K562 (cell line): ENCODE results near the gene TAF3. TPM values are rescaled to one million over a fixed set of nuclear protein-coding genes. Genes with fewer than 3 reads are reported as not detected.
A peak's percentile ranks its signal among the peaks of the same experiment; 100 is the strongest.

Experiments used
- ATAC-seq: fragments of 200-7000 bp; cut with Tn5 transposase; 3 replicates; pipeline ENCODE4 v1.9.1; 2020; ENCODE audit warnings: moderate library complexity
- BruUV-seq: library from RNA; stranded (reverse); fragments of 400-500 nt; replicated peaks from 2 replicates; lab custom pipeline; 2021; lab: Mats Ljungman, UMichigan
- CTCF ChIA-PET: fragments of 300-600 bp; formaldehyde crosslinking; extraction: SDS; loops from one replicate; lab custom pipeline; 2021; ENCODE audit warnings: low intra/inter-chr PET ratio; lab: Yijun Ruan, JAX
- POLR2A ChIA-PET: fragments of 300-600, 350-650 bp; sonication (Branson Sonifier 250); formaldehyde crosslinking; extraction: SDS; loops from one replicate; lab custom pipeline; 2021; ENCODE audit warnings: antibody characterized with exemption, inconsistent platforms; lab: Yijun Ruan, JAX
- DNase-seq, 4 experiments: peaks; one replicate each; pipeline versions ENCODE4 v3.0.0 to v3.0.0-alpha.2; 2011 to 2018; ENCODE audit warnings: low spot score in 3 of 4, mixed read lengths in 3 of 4; ENCODE audit errors: extremely low read depth in 1 of 4
- FAIRE-seq: peaks from 2 replicates; lab custom pipeline; 2011; peaks lifted over from hg19 to GRCh38; lab: Jason Lieb, UNC
- H2AFZ ChIP-seq: 2 replicates; pipeline ENCODE4 v1.6.0; 2011; ENCODE audit warnings: low read depth, low read length, control low read depth, inconsistent platforms
- H3K27ac ChIP-seq: fragments of 200-600 bp; 3 replicates; pipeline ENCODE4 v1.8.0; 2011; ENCODE audit warnings: low read depth, mild to moderate bottlenecking, control low read depth, inconsistent platforms, low read length, moderate library complexity, mixed read lengths; ENCODE audit errors: extremely low read depth
- H3K27me3 ChIP-seq, 2 experiments: fragments of 300-600 bp in 1 of 2; 2 replicates in 1 of 2; 3 replicates in 1 of 2; pipeline versions ENCODE4 v1.6.0 to v1.8.0; 2011; ENCODE audit warnings: inconsistent platforms in 2 of 2, low read length in 2 of 2, mild to moderate bottlenecking in 1 of 2, mixed read lengths in 1 of 2, moderate library complexity in 1 of 2; ENCODE audit not compliant: control insufficient read depth in 2 of 2, insufficient read depth in 2 of 2
- H3K36me3 ChIP-seq: fragments of 300-600 bp; 3 replicates; pipeline ENCODE4 v1.8.0; 2011; ENCODE audit warnings: mild to moderate bottlenecking, low read length, inconsistent platforms; ENCODE audit not compliant: control insufficient read depth, insufficient read depth
- H3K4me1 ChIP-seq, 2 experiments: fragments of 200-600 bp in 1 of 2; replicated peaks in 1 of 2; 2 replicates in 1 of 2; 3 replicates in 1 of 2; pipeline versions ENCODE4 v1.5.1 to v1.8.0; 2011; ENCODE audit warnings: inconsistent platforms in 2 of 2, low read length in 2 of 2, mild to moderate bottlenecking in 1 of 2, mixed read lengths in 1 of 2, moderate library complexity in 1 of 2; ENCODE audit not compliant: control insufficient read depth in 2 of 2, insufficient read depth in 2 of 2
- H3K4me2 ChIP-seq: 2 replicates; pipeline ENCODE4 v1.6.1; 2011; ENCODE audit warnings: low read length, control low read depth, inconsistent platforms, mixed read lengths; ENCODE audit not compliant: insufficient read depth
- H3K4me3 ChIP-seq: fragments of 200-600 bp; sonication (generic), shearing (Covaris generic); 2 replicates; pipeline ENCODE4 v1.5.1; 2016; ENCODE audit warnings: control low read depth, inconsistent platforms
- H3K79me2 ChIP-seq: fragments of 200-600 bp; 3 replicates; pipeline ENCODE4 v1.8.0; 2011; ENCODE audit warnings: low read length, inconsistent platforms; ENCODE audit not compliant: control insufficient read depth, insufficient read depth
- H3K9ac ChIP-seq, 2 experiments: 2 replicates each; pipeline versions ENCODE4 v1.6.0 to v1.6.1; 2011; ENCODE audit warnings: low read depth in 2 of 2, low read length in 2 of 2, control low read depth in 1 of 2, inconsistent platforms in 1 of 2, mild to moderate bottlenecking in 1 of 2, mixed read lengths in 1 of 2; ENCODE audit not compliant: insufficient read depth in 1 of 2
- H3K9me1 ChIP-seq: one replicate; pipeline ENCODE4 v1.6.0; 2011; ENCODE audit warnings: inconsistent platforms, mild to moderate bottlenecking, low read length, moderate library complexity; ENCODE audit not compliant: control insufficient read depth, insufficient read depth
- H3K9me3 ChIP-seq: replicated peaks from 2 replicates; pipeline ENCODE4 v1.5.1; 2011; ENCODE audit warnings: low read depth, low read length, inconsistent platforms; ENCODE audit not compliant: control insufficient read depth, insufficient read depth
- H4K20me1 ChIP-seq: replicated peaks from 2 replicates; pipeline ENCODE4 v1.6.1; 2011; ENCODE audit warnings: low read length, inconsistent platforms, mixed read lengths; ENCODE audit not compliant: control insufficient read depth, insufficient read depth
- FOXK2 ChIP-seq, 2 experiments: fragments of 450-650 bp; IDR thresholded peaks in 1 of 2; conservative IDR thresholded peaks in 1 of 2; 2 replicates each; pipeline ENCODE4 v1.6.1; 2016; ENCODE audit warnings: low read depth in 2 of 2, mild to moderate bottlenecking in 1 of 2
- MTA2 ChIP-seq: fragments of 450-650 bp; IDR thresholded peaks from 2 replicates; pipeline ENCODE4 v1.6.1; 2016; ENCODE audit warnings: low read depth
- PHF21A ChIP-seq: fragments of 450-650 bp; IDR thresholded peaks from 2 replicates; pipeline ENCODE4 v1.6.1; 2017; ENCODE audit warnings: low read depth, borderline replicate concordance
- RUNX1 ChIP-seq: sonication (generic); IDR thresholded peaks from 2 replicates; pipeline ENCODE4 v1.6.1; 2016; ENCODE audit warnings: antibody characterized with exemption, low read depth
- TAF15 ChIP-seq: fragments of 200-400 bp; formaldehyde crosslinking; IDR thresholded peaks from 2 replicates; pipeline ENCODE4 v1.6.1; 2017; ENCODE audit warnings: mild to moderate bottlenecking, low read depth, low read length, moderate library complexity
- TGIF2 ChIP-seq: sonication (generic); formaldehyde crosslinking; IDR thresholded peaks from 2 replicates; pipeline ENCODE4 v1.8.1; 2022; ENCODE audit warnings: mild to moderate bottlenecking, missing genetic modification reagents, moderate library complexity
- ZBED1 ChIP-seq: IDR thresholded peaks from 2 replicates; pipeline ENCODE4 v1.6.1; 2014
- ZNF79 ChIP-seq: fragments of 250-450 bp; sonication (Bioruptor Pico); IDR thresholded peaks from 2 replicates; pipeline ENCODE4 v1.4.0; 2020; ENCODE audit warnings: low read depth, mild to moderate bottlenecking, moderate library complexity
- WGBS: fragments of 100-300 bp; shearing (Covaris generic); methylation state at CpG from one replicate; pipeline ENCODE4 v1.1.6; 2016; ENCODE audit warnings: low coverage, mixed read lengths; ENCODE audit not compliant: insufficient coverage; ENCODE audit errors: missing lambda C conversion rate; 5-methylcytosine and 5-hydroxymethylcytosine counted together
- in situ Hi-C: fragments of 300-500 bp; cut with MboI; formaldehyde crosslinking; loops from 4 replicates; pipeline ENCODE4 v1.15.0; 2018; ENCODE audit warnings: inconsistent platforms, mixed read lengths
- intact Hi-C: fragments of 100-400 bp; cut with micrococcal nuclease; formaldehyde crosslinking; loops from 2 replicates; pipeline ENCODE4 v1.14.2; 2022
- polyA plus RNA-seq, 8 experiments: library from polyadenylated mRNA; depleted of rRNA in 4 of 8; stranded (reverse) in 5 of 8; unstranded in 3 of 8; fragments of >200 nt; fragmentation: Nextera tagmentation in 2 of 8; fragmentation: Illumina TruSeq in 1 of 8; extraction: Ambion mirVana in 2 of 8; extraction: Trizol in 1 of 8; gene quantifications; 2 replicates each; pipeline versions ENCODE4 v1.2.1 to v1.2.3, GENCODE V29; 2011 to 2014; ENCODE audit warnings: inconsistent platforms in 1 of 8, missing spikeins in 1 of 8
- total RNA-seq, 7 experiments: library from RNA; depleted of rRNA in 6 of 7; stranded (reverse); fragments of >200 nt in 6 of 7; fragmentation: Illumina TruSeq in 2 of 7; extraction: Trizol in 2 of 7; gene quantifications; 2 replicates each; pipeline versions ENCODE4 v1.2.1 to v1.2.3, GENCODE V29; 2011 to 2021; ENCODE audit warnings: low replicate concordance in 1 of 7
- TF ChIP-seq, protein P1 (sequence below): sonication (generic); formaldehyde crosslinking; IDR thresholded peaks from 2 replicates; pipeline ENCODE4 v1.8.1; 2023; ENCODE audit warnings: missing genetic modification reagents, mild to moderate bottlenecking, borderline replicate concordance
- TF ChIP-seq, protein P2 (sequence below): sonication (generic); formaldehyde crosslinking; IDR thresholded peaks from 2 replicates; pipeline ENCODE4 v1.8.0; 2023; ENCODE audit warnings: missing genetic modification reagents, mild to moderate bottlenecking, borderline replicate concordance
- TF ChIP-seq, protein P3 (sequence below): fragments of 450-650 bp; conservative IDR thresholded peaks from 2 replicates; pipeline ENCODE4 v1.6.1; 2016; ENCODE audit warnings: missing genetic modification characterization, low read depth, mild to moderate bottlenecking, missing compliant biosample characterization, moderate library complexity

Gene TAF3
- total and polyA plus RNA-seq, 9 of the 15 experiments (the other 6 are each of a cell fraction or from before 2014, with no cell fraction given) = 1.5 to 9.9 (median 4.1) TPM

DNA sequence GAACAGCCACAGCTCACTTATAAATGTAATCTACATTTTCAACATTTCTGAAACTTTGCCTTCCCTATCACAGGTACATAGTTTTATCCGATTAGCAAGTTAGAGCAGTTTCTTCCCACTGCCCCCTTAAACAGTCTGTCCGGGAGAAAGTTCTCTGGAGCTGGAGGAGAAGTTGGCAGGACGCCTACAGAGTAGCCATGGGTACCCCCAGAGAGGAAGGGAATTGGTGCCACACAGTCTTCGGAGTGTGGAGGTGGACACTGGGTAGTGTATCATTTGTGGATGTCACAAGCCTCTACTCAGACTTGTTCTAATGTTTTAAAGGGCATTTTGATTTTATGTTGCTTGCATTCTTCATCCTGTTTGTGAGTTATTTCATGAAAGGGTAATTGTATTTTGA, 39.0 kb downstream of the TAF3 start:
- Histone ChIP-seq H3K4me3 (no peak overlapping the region), H3K4me1 (peaks cover 0 to 2% of the 10 kb centered on the region in 2 experiments; a peak in 2 of 5 replicates), H3K9me1 (no peaks in the 10 kb centered on the region), H3K79me2 (peaks cover 15% of the 10 kb centered on the region; the same call in 2 of the 3 replicates), H3K4me2 (no peak overlapping the region), H3K27me3 (no peaks in the 10 kb centered on the region), H2AFZ (no peak overlapping the region), H4K20me1 (no peaks in the 10 kb centered on the region), H3K27ac (no peak overlapping the region), H3K36me3 (no peaks in the 10 kb centered on the region; the same call in 2 of the 3 replicates), H3K9ac (no peak overlapping the region), H3K9me3 (peaks cover 2% of the 10 kb centered on the region; the same call in 1 of the 2 replicates)
- CTCF ChIA-PET = no interaction called here
- WGBS = 60% methylated on average over 4 of the region's 4 CpGs
- FAIRE-seq (peak; percentile 32), DNase-seq (no peak), ATAC-seq (no peak)
- POLR2A ChIA-PET = interaction anchor here (0.6 to 0.8 kb wide), 2 partner anchors 12 to 24 kb away, joined by 3 read pairs; no protein-coding TSS in a partner anchor
- in situ Hi-C loops = loop anchor here (25.0 kb wide), 1 partner anchor 1055 kb away; no protein-coding TSS in a partner anchor
- no TSS peak for BruUV-seq
- intact Hi-C loops = no loop called here
- TF ChIP-seq MTA2 (no peak), TGIF2 (CRISPR knock-in tag) (no peak), FOXK2 (conservative IDR thresholded peaks at IDR 0.05 in 1 of 2, IDR thresholded peaks at IDR 0.05 in 1 of 2; ENCODE audit: low read depth in 2 of 2) (no peak), RUNX1 (no peak), ZNF79 (no peak), ZBED1 (no peak), PHF21A (no peak), TAF15 (no peak)
- TF ChIP-seq, protein P1, sequence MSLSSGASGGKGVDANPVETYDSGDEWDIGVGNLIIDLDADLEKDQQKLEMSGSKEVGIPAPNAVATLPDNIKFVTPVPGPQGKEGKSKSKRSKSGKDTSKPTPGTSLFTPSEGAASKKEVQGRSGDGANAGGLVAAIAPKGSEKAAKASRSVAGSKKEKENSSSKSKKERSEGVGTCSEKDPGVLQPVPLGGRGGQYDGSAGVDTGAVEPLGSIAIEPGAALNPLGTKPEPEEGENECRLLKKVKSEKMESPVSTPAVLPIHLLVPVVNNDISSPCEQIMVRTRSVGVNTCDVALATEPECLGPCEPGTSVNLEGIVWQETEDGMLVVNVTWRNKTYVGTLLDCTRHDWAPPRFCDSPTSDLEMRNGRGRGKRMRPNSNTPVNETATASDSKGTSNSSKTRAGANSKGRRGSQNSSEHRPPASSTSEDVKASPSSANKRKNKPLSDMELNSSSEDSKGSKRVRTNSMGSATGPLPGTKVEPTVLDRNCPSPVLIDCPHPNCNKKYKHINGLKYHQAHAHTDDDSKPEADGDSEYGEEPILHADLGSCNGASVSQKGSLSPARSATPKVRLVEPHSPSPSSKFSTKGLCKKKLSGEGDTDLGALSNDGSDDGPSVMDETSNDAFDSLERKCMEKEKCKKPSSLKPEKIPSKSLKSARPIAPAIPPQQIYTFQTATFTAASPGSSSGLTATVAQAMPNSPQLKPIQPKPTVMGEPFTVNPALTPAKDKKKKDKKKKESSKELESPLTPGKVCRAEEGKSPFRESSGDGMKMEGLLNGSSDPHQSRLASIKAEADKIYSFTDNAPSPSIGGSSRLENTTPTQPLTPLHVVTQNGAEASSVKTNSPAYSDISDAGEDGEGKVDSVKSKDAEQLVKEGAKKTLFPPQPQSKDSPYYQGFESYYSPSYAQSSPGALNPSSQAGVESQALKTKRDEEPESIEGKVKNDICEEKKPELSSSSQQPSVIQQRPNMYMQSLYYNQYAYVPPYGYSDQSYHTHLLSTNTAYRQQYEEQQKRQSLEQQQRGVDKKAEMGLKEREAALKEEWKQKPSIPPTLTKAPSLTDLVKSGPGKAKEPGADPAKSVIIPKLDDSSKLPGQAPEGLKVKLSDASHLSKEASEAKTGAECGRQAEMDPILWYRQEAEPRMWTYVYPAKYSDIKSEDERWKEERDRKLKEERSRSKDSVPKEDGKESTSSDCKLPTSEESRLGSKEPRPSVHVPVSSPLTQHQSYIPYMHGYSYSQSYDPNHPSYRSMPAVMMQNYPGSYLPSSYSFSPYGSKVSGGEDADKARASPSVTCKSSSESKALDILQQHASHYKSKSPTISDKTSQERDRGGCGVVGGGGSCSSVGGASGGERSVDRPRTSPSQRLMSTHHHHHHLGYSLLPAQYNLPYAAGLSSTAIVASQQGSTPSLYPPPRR = no peak
- TF ChIP-seq, protein P2, sequence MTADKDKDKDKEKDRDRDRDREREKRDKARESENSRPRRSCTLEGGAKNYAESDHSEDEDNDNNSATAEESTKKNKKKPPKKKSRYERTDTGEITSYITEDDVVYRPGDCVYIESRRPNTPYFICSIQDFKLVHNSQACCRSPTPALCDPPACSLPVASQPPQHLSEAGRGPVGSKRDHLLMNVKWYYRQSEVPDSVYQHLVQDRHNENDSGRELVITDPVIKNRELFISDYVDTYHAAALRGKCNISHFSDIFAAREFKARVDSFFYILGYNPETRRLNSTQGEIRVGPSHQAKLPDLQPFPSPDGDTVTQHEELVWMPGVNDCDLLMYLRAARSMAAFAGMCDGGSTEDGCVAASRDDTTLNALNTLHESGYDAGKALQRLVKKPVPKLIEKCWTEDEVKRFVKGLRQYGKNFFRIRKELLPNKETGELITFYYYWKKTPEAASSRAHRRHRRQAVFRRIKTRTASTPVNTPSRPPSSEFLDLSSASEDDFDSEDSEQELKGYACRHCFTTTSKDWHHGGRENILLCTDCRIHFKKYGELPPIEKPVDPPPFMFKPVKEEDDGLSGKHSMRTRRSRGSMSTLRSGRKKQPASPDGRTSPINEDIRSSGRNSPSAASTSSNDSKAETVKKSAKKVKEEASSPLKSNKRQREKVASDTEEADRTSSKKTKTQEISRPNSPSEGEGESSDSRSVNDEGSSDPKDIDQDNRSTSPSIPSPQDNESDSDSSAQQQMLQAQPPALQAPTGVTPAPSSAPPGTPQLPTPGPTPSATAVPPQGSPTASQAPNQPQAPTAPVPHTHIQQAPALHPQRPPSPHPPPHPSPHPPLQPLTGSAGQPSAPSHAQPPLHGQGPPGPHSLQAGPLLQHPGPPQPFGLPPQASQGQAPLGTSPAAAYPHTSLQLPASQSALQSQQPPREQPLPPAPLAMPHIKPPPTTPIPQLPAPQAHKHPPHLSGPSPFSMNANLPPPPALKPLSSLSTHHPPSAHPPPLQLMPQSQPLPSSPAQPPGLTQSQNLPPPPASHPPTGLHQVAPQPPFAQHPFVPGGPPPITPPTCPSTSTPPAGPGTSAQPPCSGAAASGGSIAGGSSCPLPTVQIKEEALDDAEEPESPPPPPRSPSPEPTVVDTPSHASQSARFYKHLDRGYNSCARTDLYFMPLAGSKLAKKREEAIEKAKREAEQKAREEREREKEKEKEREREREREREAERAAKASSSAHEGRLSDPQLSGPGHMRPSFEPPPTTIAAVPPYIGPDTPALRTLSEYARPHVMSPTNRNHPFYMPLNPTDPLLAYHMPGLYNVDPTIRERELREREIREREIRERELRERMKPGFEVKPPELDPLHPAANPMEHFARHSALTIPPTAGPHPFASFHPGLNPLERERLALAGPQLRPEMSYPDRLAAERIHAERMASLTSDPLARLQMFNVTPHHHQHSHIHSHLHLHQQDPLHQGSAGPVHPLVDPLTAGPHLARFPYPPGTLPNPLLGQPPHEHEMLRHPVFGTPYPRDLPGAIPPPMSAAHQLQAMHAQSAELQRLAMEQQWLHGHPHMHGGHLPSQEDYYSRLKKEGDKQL (CRISPR knock-in tag) = no peak
- TF ChIP-seq, protein P3, sequence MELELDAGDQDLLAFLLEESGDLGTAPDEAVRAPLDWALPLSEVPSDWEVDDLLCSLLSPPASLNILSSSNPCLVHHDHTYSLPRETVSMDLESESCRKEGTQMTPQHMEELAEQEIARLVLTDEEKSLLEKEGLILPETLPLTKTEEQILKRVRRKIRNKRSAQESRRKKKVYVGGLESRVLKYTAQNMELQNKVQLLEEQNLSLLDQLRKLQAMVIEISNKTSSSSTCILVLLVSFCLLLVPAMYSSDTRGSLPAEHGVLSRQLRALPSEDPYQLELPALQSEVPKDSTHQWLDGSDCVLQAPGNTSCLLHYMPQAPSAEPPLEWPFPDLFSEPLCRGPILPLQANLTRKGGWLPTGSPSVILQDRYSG (tag) = no peak
